Measurements from ENCODE around the gene OGN.

Gene OGN

GRCh38 chr9:92342825-92343488 lies 61.4 kb downstream of the OGN start:
- no peak for DNase-seq (ENCODE audit: low spot score)

GRCh38 chr9:92341578-92341977 lies 62.8 kb downstream of the OGN start:
- DNase-seq (ENCODE audit: low spot score): no peak

GRCh38 chr9:92333282-92333634 lies 71.1 kb downstream of the OGN start:
- DNase-seq (ENCODE audit: low spot score): no peak
